ACHN (cell line): ENCODE data around the gene INTS1.

Experiments
- DNase-seq: peaks from one replicate; pipeline ENCODE4 v3.0.0-alpha.2; 2015
- in situ Hi-C: cut with HindIII; loops from 2 replicates; pipeline ENCODE4 v1.10.0; 2017; ENCODE audit warnings: low sequenced_read_pairs, low pct_ligation_motif_present, low pct_unique_long_range_greater_than_20kb

Gene INTS1

DNA sequence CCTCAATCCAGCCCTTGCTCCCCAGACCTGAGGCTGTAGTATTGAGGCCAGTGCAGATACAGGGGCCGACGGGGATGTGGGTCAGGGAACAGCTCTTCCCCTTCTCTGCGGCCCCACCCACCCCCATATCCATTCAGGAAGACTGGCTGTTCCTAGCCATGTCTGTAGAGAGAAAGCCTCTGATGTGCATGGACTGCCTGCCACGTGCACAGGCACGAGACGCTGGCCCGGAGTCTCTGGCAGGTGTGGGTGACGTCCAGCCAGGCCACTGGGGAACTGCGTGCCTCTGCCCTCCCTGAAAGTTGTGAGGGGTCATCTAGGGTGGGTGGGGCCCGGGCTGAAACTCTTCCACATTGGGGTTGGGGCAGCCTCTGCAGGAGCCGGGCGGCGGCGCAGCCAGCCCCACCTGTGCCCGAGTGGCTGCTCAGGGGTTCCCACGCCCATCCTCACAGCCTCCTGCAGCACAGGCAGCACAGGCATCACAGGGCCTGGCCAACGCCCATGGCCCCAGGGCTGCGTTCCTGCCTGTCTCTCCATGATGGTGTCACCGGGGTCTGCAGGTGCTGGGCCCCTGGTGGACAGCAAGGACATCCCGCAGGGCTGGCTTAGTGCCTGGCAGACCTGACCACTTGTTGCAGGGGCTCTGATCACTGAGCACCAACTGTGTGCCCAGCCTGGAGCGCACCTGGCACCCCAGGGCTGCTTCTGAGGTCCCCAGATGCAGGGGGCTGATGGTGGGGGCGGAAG, 72.4 kb downstream of the INTS1 start:
- in situ Hi-C loops = no loop called here
- no peak for DNase-seq

DNA sequence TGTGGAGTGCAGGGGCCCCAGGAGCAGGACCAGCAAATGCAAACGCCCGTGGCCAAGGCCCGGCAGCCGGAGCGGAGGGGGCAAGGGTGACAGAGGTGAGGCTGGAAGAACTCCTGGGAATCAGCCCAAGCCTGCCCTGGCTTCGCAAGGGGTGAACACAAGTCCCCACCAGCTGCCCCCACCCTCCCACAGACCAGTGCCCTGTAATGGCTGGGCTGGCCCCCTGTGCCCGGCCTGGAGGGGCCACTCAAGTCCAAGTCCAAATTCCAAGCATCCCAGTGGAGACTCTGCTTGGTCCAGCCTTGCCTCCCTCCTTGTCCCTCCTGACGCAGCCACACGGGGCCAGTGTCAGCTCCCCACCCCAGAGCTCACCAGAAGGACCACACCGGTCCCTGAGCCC, 73.0 kb downstream of the INTS1 start:
- in situ Hi-C loops = no loop called here
- no peak for DNase-seq

DNA sequence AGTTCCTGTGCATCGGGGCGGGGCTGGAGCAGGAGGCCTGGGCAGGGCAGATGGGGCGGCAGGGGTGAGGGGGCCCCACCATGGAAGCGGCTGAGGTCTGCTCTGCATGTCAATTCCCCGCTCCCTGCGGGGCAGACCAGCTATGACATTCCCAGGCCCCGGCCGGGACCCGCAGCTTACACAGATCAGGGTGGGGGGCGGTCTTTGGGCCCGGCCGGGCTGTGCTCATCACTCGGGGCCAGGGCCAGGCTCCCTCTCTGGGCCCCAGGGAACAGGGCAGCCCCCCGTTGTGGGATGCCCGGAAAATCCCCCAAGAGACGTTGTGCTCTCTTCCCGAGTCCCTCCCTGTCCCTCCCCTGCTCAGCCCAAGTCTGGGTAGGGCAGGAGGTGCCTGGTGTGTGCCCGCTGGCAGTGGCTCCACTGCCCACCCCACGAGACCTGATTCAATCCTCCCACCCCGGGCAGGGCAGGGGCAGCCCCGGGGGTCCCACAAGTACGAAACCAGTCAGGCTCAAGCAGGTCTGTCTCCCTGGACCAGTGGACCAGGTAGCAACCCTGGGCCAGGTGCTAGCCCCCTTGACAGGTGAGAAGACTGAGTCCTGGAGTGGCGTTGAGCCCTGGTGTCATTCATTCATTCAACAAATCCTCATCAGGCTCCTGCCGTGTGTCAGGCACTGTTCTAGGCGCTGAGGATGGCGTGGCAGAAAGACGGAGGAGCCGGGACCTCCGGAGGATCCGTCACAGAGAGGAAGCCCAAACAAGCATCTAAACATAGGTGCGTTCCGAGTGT, 73.9 kb downstream of the INTS1 start:
- in situ Hi-C loops = no loop called here
- no peak for DNase-seq

DNA sequence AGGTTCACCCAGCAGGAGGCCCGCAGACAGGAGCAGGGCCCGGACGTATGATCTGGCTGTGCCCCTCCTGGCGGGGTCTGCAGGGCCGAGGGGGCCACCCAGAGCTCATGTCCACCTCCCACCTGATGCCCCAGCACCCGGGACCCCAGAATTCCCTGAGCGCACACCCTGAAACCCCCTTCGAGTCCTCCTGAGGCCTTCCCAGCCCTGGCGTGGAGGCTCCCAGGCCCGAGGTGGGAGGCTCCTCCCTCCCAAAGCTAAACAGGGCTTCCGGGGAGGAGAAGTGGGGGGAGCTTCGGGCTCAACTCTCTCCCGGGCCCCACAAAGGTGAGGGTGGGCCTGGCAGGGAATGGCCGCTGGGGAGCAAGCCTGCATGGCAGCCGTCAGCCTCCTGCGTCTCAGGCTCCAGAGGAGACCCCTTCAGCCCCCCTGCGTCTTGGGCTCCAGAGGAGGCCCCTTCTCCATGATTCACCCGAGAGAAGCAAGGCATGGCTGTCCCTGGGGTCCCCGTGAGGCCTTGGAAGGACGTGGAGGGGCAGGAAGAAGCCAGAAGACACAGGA, 75.2 kb downstream of the INTS1 start:
- DNase-seq = no peak

DNA sequence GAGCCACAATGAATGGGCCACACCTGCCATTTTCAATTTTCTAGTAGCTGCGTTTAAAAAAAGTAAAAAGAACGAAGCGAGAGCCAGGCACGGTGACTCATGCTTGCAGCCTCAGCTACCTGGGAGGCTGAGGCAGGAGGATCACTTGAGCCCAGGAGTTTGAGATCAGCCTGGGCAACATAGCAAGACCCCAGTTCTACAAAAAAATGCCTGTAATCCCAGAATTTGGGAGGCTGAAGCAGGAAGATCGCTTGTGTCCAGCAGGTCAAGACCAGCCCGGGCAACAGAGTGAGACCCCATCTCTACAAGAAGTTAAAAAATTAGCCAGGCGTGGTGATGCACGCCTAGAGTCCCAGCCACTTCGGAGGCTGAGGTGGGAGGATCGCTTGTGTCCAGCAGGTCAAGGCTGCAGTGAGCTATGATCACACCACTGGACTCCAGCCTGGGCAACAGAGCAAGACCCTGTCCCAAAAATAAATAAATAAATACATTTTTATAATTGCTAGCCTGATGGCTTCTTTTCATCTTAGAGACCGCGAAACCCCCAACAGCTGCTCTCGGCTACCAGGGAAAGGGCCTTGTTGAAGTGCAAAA, 77.0 kb downstream of the INTS1 start:
- in situ Hi-C loops = no loop called here
- no peak for DNase-seq

More for the DNA sequence above, 75.2 kb downstream of the INTS1 start:
- in situ Hi-C loops = no loop called here

DNA sequence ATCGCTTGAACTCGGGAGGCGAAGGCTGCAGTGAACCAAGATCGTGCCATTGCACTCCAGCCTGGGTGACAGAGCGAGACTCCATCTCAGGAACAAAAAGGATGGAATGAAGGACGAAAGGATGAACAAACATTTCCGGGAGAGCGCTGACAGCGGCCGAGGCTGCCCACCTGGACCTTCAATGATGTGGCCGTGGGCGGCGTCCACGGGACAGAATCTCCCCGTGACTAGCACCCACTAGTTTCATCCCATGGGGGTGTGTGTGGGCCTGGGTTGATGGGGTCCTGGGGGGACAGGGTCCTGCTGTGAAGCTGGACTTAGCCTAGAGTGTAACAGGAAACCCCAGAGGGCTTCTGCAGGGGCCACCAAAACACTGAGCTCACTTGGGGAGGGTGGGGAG, 77.7 kb downstream of the INTS1 start:
- DNase-seq = no peak
- in situ Hi-C loops = no loop called here

DNA sequence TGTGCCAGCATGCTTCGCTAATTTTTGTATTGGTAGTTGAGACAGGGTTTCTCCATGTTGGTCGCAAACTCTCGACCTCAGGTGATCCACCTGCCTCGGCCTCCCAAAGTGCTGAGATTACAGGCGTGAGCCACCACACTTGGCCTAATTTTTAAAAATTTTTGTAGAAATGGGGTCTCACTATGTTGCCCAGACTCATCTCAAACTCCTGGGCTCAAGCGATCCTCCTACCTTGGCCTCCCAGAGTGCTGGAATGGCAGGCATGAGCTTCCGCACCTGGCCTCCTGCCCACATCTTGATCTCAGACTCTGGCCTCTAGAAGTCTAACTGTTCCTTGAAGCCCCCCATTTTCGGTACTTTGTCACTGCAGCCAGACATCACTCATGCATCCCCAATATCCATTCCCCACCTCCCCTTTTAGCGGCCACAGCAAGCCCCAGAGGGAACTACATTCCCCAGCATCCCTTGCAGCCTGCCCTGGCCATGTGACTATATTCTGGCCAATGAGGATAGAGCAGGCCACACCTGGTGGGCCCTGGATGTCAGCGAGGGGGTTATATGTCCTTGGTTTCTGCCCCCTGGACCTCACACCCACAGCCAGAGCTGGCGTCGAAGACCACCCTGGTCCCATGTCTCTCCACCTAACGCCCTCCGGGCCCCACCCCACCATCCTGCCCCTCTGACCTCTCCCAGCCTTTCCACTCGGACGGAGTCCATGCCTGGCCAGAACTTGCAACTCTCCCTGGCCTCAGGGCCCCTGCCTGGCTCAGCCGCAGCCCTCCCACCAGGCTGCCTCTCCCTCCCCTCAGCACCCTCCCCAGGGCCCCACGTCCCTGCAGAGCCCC, 78.7 kb downstream of the INTS1 start:
- DNase-seq = no peak

DNA sequence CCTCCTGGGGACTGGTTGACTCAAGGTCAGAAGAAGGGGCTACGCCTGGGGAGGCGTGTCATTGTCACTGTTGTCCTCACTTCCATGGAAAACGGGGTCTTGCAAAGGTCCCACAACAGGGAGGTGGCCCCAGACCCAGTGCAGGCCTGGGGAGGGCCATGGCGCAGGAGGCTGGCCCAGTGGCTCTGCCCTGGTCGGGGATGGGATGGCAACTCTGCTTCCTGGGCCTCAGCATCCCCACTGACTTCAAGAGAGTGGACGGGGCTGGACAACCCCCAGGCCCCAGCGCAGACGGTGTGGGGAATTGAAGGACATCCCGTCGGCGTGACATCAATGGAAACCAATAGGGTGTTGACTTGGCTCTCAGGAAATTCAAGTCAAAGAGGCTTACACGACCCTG, 80.1 kb downstream of the INTS1 start:
- in situ Hi-C loops = no loop called here
- DNase-seq = no peak

More for the DNA sequence above, 78.7 kb downstream of the INTS1 start:
- in situ Hi-C loops = no loop called here

DNA sequence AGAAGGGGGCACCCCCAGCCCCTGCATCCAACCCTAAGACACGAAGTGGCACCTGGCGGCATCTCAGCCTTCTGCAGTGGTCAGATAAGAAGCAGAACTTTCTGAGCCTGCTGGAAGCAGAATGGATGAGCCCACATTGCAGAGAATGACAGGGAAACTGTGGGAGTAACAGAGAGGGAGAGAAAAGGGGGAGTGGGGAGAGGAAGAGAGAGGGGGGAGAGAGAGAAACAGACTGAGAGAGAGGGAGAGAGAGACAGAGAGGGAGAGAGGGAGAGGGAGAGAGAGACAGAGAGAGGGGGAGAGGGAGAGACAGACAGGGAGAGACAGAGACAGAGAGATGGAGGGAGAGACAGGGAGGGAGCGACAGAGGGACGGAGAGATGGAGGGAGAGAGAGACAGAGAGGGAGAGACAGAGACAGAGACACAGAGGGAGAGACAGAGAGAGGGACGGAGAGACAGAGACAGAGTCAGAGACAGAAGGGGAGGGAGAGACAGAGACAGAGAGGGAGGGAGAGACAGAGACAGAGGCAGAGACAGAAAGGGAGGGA, 80.9 kb downstream of the INTS1 start:
- no peak for DNase-seq
- in situ Hi-C loops = no loop called here

DNA sequence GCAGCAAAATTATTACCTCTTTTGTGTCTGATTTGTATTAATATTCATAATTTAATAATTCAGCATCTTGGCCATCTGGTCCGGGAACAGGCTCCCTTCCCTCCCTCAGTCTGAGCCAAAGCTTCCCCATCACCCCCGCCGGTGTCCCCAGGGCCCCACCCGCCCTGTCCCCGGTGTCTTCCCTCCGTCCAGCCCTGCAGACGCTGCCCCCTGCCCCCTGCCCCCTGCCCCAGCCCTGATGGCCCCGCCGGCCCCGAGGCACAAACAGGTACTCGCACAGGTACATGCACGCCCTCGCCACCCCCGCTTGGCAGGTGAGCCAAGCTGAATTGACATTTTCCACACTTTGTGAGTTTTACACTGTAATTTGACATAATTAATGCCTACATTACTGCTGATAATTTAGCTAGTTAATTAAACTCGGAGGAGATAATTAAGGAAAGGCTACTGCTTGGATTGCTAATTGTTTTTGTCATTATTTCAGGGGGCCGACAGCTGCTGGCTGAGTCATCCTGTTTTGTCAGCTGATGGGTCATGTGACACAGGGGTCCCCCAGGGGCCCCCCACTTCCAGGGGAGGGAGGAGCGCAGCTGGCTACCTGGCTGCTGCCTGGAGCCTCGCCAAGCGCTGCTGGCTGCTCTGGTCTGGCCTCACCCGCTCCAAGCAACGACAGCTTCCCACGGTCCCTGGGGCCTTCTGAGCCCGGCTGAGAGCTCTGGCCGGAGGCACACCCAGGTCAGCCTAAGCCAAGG, 81.5 kb downstream of the INTS1 start:
- in situ Hi-C loops = no loop called here
- no peak for DNase-seq

DNA sequence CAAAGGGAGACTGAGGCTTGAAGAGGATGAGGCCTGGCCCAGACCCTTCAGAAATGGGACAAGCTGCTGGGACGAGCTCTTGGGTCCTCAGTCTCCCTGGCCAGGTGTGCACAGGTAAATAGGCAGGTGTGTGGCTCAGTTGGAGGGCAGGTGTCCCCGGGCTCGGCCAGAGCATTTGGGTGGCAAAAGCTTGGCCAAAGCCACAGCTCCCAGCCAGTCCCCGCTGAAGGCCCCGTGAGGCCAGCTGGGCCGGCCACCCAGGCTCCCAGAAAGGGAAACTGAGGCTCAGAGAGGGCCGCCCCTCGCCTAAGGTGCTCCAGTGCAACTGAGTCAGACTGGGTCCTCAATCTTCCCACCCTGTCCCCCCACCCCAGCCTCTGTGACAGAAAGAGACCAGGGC, 82.2 kb downstream of the INTS1 start:
- in situ Hi-C loops = no loop called here
- no peak for DNase-seq

DNA sequence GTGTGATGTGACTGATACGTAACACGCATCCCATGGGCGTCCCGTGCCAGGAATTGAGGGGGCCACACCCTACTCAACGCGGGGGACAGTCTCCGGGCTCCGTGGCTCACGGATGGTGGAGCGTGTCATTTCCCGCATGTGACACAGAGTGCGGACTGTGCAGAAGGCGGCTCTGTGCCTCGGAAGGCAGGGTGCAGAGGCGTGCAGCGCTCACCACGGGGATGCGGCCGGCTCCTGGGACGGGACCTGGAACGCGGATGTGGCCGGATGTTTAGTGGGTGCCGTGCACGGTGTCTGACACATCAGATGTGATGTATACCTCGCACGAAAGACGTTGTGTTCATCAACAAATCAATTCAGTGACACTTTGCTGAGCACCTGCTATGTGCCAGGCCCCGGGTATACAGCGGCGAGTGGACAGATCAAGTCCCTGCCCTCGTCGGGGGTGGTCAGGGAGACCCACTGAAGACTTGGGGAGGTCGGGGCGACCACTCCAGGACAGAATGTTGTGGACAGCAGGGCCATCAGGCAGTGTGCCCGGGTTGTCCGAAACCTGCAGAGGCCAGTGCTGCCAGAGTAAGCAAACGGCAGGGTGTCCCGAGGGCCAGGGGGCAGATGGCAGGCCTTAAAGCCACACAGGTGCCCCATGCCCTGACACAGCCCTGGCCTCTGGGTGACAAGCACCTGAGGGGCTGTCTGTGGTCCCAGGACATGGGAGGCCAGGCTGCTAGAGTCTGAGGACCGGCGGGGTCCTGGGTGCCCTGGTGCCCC, 83.0 kb downstream of the INTS1 start:
- no peak for DNase-seq
- in situ Hi-C loops = no loop called here
